Measurements from ENCODE around the gene DOCK10.

The DOCK10 gene

DNA sequence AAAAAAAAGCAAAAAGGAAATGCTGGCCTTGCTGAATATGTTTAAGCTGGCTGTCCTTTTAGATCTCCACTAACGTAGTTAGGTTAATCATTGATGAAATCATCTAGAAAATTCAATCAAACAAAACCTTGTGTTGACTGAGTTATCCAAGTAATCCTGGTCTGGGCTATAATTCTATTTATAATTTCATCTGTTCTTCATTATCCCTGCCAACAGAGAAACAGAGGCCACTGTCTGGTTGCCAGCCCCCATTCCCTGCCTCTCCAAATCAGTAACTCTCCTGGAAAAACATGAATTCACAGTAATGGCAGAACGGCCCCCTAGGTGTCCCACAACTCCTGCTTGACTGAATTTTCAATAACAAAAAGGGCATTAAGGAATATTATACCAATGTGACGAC is 24.6 kb downstream of the DOCK10 start:
- Histone ChIP-seq H3K27ac (ENCODE audit: low read depth, low read length) (no peak overlapping the region), H3K4me3 (ENCODE audit: low read depth in 1 of 5, low read length in 5 of 5) (no peak overlapping the region), H3K4me1 (ENCODE audit: control insufficient read depth in 5 of 5, insufficient read depth in 5 of 5, low read length in 5 of 5) (peaks cover 0 to 6% (median 0%) of the 10 kb centered on the region in 5 donors), H3K27me3 (ENCODE audit: control insufficient read depth in 5 of 5, insufficient read depth in 4 of 5, low read length in 5 of 5) (no peaks in the 10 kb centered on the region), H3K36me3 (ENCODE audit: control insufficient read depth in 5 of 5, insufficient read depth in 5 of 5, low read length in 5 of 5) (no peaks in the 10 kb centered on the region), H3K9ac (ENCODE audit: low read length in 5 of 5) (no peak overlapping the region), H3K9me3 (ENCODE audit: control insufficient read depth in 5 of 5, low read length in 5 of 5) (no peaks in the 10 kb centered on the region)

DNA sequence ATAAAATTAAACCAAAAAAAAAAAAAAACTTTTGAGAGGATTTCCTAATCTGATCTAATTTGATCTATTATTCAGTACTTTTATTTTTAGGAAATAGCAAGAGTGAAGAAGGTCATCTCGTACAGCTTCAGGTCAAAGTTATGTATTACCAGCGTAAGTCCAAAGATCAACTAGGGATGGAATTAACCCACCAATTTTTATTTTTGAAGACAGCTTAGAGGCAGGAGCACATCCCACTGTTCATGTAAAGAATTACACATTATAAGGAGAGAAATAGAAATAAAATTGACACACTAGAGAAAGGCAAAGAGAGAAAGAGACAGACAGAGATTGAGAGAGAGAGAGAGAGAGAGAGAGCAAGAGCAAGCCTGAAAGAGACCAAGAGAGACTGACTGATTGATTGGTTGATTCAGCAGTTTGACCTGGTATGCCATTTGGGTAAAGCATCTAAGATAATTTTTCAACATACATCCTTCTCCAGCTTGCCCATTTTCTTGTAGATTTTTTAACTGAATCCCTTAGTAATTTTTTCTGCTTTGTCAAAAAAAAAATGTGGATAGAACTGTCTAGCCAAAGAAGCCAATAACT is 25.1 kb downstream of the DOCK10 start:
- no peak overlapping the region for H3K9ac ChIP-seq (ENCODE audit: low read length in 5 of 5)

DNA sequence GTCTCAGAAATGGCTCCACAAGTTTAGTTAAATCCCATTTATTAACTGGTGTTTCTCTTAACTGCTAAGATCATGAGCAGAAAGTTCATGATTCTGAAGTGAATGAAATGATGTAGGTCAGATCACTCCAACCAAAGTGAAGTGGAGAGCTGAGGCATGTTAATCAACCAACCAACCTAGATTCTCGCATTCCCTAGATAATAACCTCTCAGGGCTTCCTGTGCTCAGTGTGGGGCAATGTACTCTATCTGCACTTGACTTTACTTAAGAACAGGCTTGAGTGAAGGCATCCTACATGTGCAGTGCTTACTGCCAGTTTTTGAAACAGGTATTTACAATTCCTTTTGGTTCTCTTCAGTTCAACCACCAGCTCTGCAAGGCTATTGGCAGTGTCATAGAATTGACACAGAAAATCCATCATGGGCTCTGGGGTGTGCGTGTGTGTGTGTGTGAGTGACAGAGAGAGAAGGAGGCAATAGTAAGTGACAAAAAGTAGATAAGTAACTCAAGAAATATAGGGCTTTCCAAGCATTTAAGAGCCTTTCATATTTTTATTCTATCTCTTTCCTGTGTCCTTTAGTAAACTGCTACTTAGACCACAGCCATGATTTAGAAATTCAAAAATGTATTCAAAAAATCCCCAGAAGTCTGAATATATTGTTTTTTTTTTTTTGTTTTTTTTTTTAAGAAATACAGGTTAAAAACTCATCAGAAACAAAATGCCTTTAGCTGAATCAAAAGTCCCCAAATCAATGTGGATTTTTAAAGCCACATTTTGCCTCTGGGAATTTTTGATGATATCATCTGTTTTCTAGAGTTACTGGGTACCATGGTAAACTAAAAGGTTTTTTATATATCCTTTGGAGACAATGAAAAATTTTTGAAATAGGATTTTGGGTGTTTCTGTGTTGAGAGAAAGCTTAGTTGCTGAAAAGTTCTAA is 28.6 kb downstream of the DOCK10 start:
- no peak overlapping the region for H3K27ac ChIP-seq (ENCODE audit: low read depth, low read length)
- H3K27me3 ChIP-seq (ENCODE audit: control insufficient read depth in 5 of 5, insufficient read depth in 4 of 5, low read length in 5 of 5), result no peaks in the 10 kb centered on the region
- no peak overlapping the region for H3K4me3 ChIP-seq (ENCODE audit: low read depth in 1 of 5, low read length in 5 of 5)
- H3K9ac ChIP-seq (ENCODE audit: low read length in 5 of 5), result no peak overlapping the region
- H3K4me1 ChIP-seq (ENCODE audit: control insufficient read depth in 5 of 5, insufficient read depth in 5 of 5, low read length in 5 of 5), result no peaks in the 10 kb centered on the region
- H3K9me3 ChIP-seq (ENCODE audit: control insufficient read depth in 5 of 5, low read length in 5 of 5), result no peaks in the 10 kb centered on the region
- no peaks in the 10 kb centered on the region for H3K36me3 ChIP-seq (ENCODE audit: control insufficient read depth in 5 of 5, insufficient read depth in 5 of 5, low read length in 5 of 5)

More for the DNA sequence above, 25.1 kb downstream of the DOCK10 start:
- H3K9me3 ChIP-seq (ENCODE audit: control insufficient read depth in 5 of 5, low read length in 5 of 5), result no peaks in the 10 kb centered on the region
- H3K4me1 ChIP-seq (ENCODE audit: control insufficient read depth in 5 of 5, insufficient read depth in 5 of 5, low read length in 5 of 5), result peaks cover 0 to 4% (median 0%) of the 10 kb centered on the region in 5 donors
- H3K4me3 ChIP-seq (ENCODE audit: low read depth in 1 of 5, low read length in 5 of 5), result no peak overlapping the region
- H3K36me3 ChIP-seq (ENCODE audit: control insufficient read depth in 5 of 5, insufficient read depth in 5 of 5, low read length in 5 of 5), result no peaks in the 10 kb centered on the region
- H3K27ac ChIP-seq (ENCODE audit: low read depth, low read length), result no peak overlapping the region
- no peaks in the 10 kb centered on the region for H3K27me3 ChIP-seq (ENCODE audit: control insufficient read depth in 5 of 5, insufficient read depth in 4 of 5, low read length in 5 of 5)

DNA sequence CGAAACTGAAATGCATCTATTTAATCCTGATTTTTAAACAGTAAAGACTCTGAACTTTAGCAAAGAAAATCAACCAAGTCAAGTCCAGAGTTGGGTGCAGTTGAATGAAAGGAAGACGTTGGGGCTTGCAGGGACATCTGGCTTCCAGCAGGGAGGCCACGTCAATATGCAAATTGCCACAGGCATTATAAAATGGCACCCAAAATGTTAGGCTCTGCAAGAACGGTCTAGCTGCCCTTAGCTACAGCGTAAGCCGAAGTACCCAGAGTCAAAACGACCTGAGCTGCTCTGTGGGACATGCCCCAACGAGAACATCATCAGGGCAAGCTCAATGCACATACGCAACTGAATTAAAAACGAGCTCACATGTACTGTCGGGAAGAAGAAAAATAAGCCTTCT is 30.7 kb downstream of the DOCK10 start:
- Histone ChIP-seq H3K27ac (ENCODE audit: low read depth, low read length) (no peak overlapping the region), H3K4me1 (ENCODE audit: control insufficient read depth in 5 of 5, insufficient read depth in 5 of 5, low read length in 5 of 5) (no peaks in the 10 kb centered on the region), H3K9me3 (ENCODE audit: control insufficient read depth in 5 of 5, low read length in 5 of 5) (no peaks in the 10 kb centered on the region), H3K27me3 (ENCODE audit: control insufficient read depth in 5 of 5, insufficient read depth in 4 of 5, low read length in 5 of 5) (no peaks in the 10 kb centered on the region), H3K4me3 (ENCODE audit: low read depth in 1 of 5, low read length in 5 of 5) (no peak overlapping the region), H3K9ac (ENCODE audit: low read length in 5 of 5) (no peak overlapping the region), H3K36me3 (ENCODE audit: control insufficient read depth in 5 of 5, insufficient read depth in 5 of 5, low read length in 5 of 5) (no peaks in the 10 kb centered on the region)

DNA sequence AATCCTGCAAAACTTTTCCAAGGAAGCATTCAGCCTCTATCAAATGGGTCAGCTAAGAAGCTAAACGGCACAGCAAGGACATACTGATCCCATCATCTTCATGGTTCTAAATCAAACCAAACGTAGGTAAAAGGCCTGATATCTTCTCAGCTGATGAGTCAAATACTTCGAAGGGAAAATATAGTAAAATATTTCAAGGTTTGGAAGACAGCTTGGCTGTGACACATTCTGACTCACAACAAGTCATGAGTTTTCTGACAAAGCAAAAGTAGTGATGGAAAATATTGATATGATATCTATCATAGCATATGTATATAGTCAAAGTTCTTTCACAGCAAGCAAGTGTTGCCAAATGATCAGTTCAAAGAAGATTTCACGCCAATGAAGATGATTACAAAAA is 31.5 kb downstream of the DOCK10 start:
- no peak overlapping the region for H3K9ac ChIP-seq (ENCODE audit: low read length in 5 of 5)
- H3K36me3 ChIP-seq (ENCODE audit: control insufficient read depth in 5 of 5, insufficient read depth in 5 of 5, low read length in 5 of 5), result no peaks in the 10 kb centered on the region
- no peaks in the 10 kb centered on the region for H3K9me3 ChIP-seq (ENCODE audit: control insufficient read depth in 5 of 5, low read length in 5 of 5)
- H3K27me3 ChIP-seq (ENCODE audit: control insufficient read depth in 5 of 5, insufficient read depth in 4 of 5, low read length in 5 of 5), result no peaks in the 10 kb centered on the region
- no peak overlapping the region for H3K4me3 ChIP-seq (ENCODE audit: low read depth in 1 of 5, low read length in 5 of 5)
- H3K4me1 ChIP-seq (ENCODE audit: control insufficient read depth in 5 of 5, insufficient read depth in 5 of 5, low read length in 5 of 5), result no peaks in the 10 kb centered on the region
- no peak overlapping the region for H3K27ac ChIP-seq (ENCODE audit: low read depth, low read length)

GRCh38 chr2:225009768-225010167 is 32.5 kb downstream of the DOCK10 start:
- no peak overlapping the region for H3K4me3 ChIP-seq (ENCODE audit: low read depth in 1 of 5, low read length in 5 of 5)
- H3K36me3 ChIP-seq (ENCODE audit: control insufficient read depth in 5 of 5, insufficient read depth in 5 of 5, low read length in 5 of 5), result no peaks in the 10 kb centered on the region
- no peak overlapping the region for H3K9ac ChIP-seq (ENCODE audit: low read length in 5 of 5)
- no peaks in the 10 kb centered on the region for H3K4me1 ChIP-seq (ENCODE audit: control insufficient read depth in 5 of 5, insufficient read depth in 5 of 5, low read length in 5 of 5)
- H3K9me3 ChIP-seq (ENCODE audit: control insufficient read depth in 5 of 5, low read length in 5 of 5), result no peaks in the 10 kb centered on the region
- H3K27me3 ChIP-seq (ENCODE audit: control insufficient read depth in 5 of 5, insufficient read depth in 4 of 5, low read length in 5 of 5), result no peaks in the 10 kb centered on the region
- H3K27ac ChIP-seq (ENCODE audit: low read depth, low read length), result no peak overlapping the region

GRCh38 chr2:225008935-225009334 is 33.3 kb downstream of the DOCK10 start:
- Histone ChIP-seq H3K4me1 (ENCODE audit: control insufficient read depth in 5 of 5, insufficient read depth in 5 of 5, low read length in 5 of 5) (no peaks in the 10 kb centered on the region), H3K27me3 (ENCODE audit: control insufficient read depth in 5 of 5, insufficient read depth in 4 of 5, low read length in 5 of 5) (no peaks in the 10 kb centered on the region), H3K36me3 (ENCODE audit: control insufficient read depth in 5 of 5, insufficient read depth in 5 of 5, low read length in 5 of 5) (no peaks in the 10 kb centered on the region), H3K9me3 (ENCODE audit: control insufficient read depth in 5 of 5, low read length in 5 of 5) (no peaks in the 10 kb centered on the region), H3K4me3 (ENCODE audit: low read depth in 1 of 5, low read length in 5 of 5) (no peak overlapping the region), H3K27ac (ENCODE audit: low read depth, low read length) (no peak overlapping the region), H3K9ac (ENCODE audit: low read length in 5 of 5) (no peak overlapping the region)

DNA sequence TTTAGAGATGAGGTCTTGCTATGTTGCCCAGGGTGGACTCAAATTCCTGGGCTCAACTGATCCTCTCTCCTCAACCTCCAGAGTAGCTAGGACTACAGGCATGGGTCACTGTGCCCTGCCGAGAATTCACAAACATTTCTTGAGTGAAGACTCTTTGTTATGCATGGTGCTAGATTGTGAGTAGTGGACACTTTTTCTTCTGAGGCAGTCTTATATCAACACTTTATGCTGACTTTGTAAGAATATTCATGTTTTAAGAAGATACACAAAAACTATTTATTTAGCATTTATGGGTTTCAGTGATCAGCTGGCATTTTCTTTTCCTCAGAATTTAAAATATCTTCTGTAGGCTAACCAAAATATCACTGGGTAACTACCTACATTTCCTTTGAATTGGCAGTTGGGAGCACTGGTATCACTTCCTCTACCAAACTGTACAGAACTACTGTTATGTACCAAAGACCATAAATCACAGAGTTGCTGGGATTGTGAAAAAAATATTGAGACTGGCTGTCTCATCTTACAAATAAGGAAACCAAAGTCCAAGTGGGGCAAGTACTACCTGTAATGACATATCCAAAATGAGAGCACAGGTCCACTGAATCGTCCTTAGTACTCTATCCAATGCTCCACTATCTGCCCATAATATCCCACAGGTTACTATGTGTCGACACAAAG is 34.0 kb downstream of the DOCK10 start:
- no peaks in the 10 kb centered on the region for H3K9me3 ChIP-seq (ENCODE audit: control insufficient read depth in 5 of 5, low read length in 5 of 5)
- H3K4me1 ChIP-seq (ENCODE audit: control insufficient read depth in 5 of 5, insufficient read depth in 5 of 5, low read length in 5 of 5), result no peaks in the 10 kb centered on the region
- no peaks in the 10 kb centered on the region for H3K27me3 ChIP-seq (ENCODE audit: control insufficient read depth in 5 of 5, insufficient read depth in 4 of 5, low read length in 5 of 5)
- H3K27ac ChIP-seq (ENCODE audit: low read depth, low read length), result no peak overlapping the region
- H3K9ac ChIP-seq (ENCODE audit: low read length in 5 of 5), result no peak overlapping the region
- H3K36me3 ChIP-seq (ENCODE audit: control insufficient read depth in 5 of 5, insufficient read depth in 5 of 5, low read length in 5 of 5), result no peaks in the 10 kb centered on the region
- no peak overlapping the region for H3K4me3 ChIP-seq (ENCODE audit: low read depth in 1 of 5, low read length in 5 of 5)

- no peak overlapping the region for H3K9ac ChIP-seq (ENCODE audit: low read length in 5 of 5)
- no peaks in the 10 kb centered on the region for H3K27me3 ChIP-seq (ENCODE audit: control insufficient read depth in 5 of 5, insufficient read depth in 4 of 5, low read length in 5 of 5)
- peaks cover 0 to 3% (median 0%) of the 10 kb centered on the region in 5 donors for H3K4me1 ChIP-seq (ENCODE audit: control insufficient read depth in 5 of 5, insufficient read depth in 5 of 5, low read length in 5 of 5)
Observed at GRCh38 chr2:225006730-225007129, 35.5 kb downstream of the DOCK10 start.

GRCh38 chr2:225004597-225004996 is 37.7 kb downstream of the DOCK10 start:
- no peaks in the 10 kb centered on the region for H3K36me3 ChIP-seq (ENCODE audit: control insufficient read depth in 5 of 5, insufficient read depth in 5 of 5, low read length in 5 of 5)
- H3K4me1 ChIP-seq (ENCODE audit: control insufficient read depth in 5 of 5, insufficient read depth in 5 of 5, low read length in 5 of 5), result peaks cover 0 to 5% (median 2%) of the 10 kb centered on the region in 5 donors
- no peak overlapping the region for H3K4me3 ChIP-seq (ENCODE audit: low read depth in 1 of 5, low read length in 5 of 5)
- H3K27ac ChIP-seq (ENCODE audit: low read depth, low read length), result no peak overlapping the region
- H3K27me3 ChIP-seq (ENCODE audit: control insufficient read depth in 5 of 5, insufficient read depth in 4 of 5, low read length in 5 of 5), result no peaks in the 10 kb centered on the region
- H3K9ac ChIP-seq (ENCODE audit: low read length in 5 of 5), result no peak overlapping the region
- no peaks in the 10 kb centered on the region for H3K9me3 ChIP-seq (ENCODE audit: control insufficient read depth in 5 of 5, low read length in 5 of 5)

More at GRCh38 chr2:225006730-225007129, 35.5 kb downstream of the DOCK10 start:
- Histone ChIP-seq H3K4me3 (ENCODE audit: low read depth in 1 of 5, low read length in 5 of 5) (no peak overlapping the region), H3K36me3 (ENCODE audit: control insufficient read depth in 5 of 5, insufficient read depth in 5 of 5, low read length in 5 of 5) (no peaks in the 10 kb centered on the region), H3K27ac (ENCODE audit: low read depth, low read length) (no peak overlapping the region), H3K9me3 (ENCODE audit: control insufficient read depth in 5 of 5, low read length in 5 of 5) (no peaks in the 10 kb centered on the region)

Measured in subcutaneous abdominal adipose tissue (tissue), 5 donors.